Pancreas (tissue), 10 donors: Measurements from ENCODE around the gene ISYNA1. TPM values are rescaled to one million over a fixed set of nuclear protein-coding genes. Genes with fewer than 3 reads are reported as not detected.

ENCODE experiments used
- ATAC-seq, 4 donors: fragments of 200-7000 bp; cut with Tn5 transposase; one replicate each; pipeline versions ENCODE4 v1.8.0 to v1.9.1; 2020; ENCODE audit warnings: mild to moderate bottlenecking in 4 of 4, moderate library complexity in 4 of 4
- DNase-seq, 6 donors: peaks; one replicate each; pipeline ENCODE4 v3.0.0-alpha.2; 2020
- FAIRE-seq: peaks from 2 replicates; lab custom pipeline; 2012; peaks lifted over from hg19 to GRCh38; lab: Jason Lieb, UNC
- H3K27ac ChIP-seq, 4 donors: fragments of 200-600 bp; sonication (generic); 1 replicate in 3 of 4; 2 replicates in 1 of 4; pipeline versions ENCODE4 v1.5.0 to v1.8.0; 2020
- H3K27me3 ChIP-seq, 4 donors: fragments of 200-600 bp; one replicate each; pipeline ENCODE4 v1.8.0; 2021
- H3K36me3 ChIP-seq, 3 donors: fragments of 200-600 bp; sonication (generic) in 1 of 3; one replicate each; pipeline versions ENCODE4 v1.5.0 to v1.8.0; 2020 to 2021
- H3K4me1 ChIP-seq, 3 donors: fragments of 200-600 bp; one replicate each; pipeline ENCODE4 v1.8.0; 2021
- H3K4me3 ChIP-seq, 4 donors: fragments of 200-600 bp; sonication (generic) in 2 of 4; one replicate each; pipeline versions ENCODE4 v1.5.0 to v1.8.0; 2020 to 2021
- H3K9me3 ChIP-seq, 4 donors: fragments of 200-600 bp; one replicate each; pipeline ENCODE4 v1.8.0; 2021
- CTCF ChIP-seq, 4 donors: fragments of 200-600 bp; sonication (generic) in 3 of 4; IDR thresholded peaks; one replicate each; pipeline versions ENCODE4 v1.5.0 to v1.8.0; 2021; ENCODE audit warnings: antibody characterized with exemption in 4 of 4
- WGBS, 2 donors: extraction: QIAGEN DNeasy Blood & Tissue Kit; methylation state at CpG; one replicate each; pipeline ENCODE4 v1.1.7; 2013; 5-methylcytosine and 5-hydroxymethylcytosine counted together
- intact Hi-C, 3 donors: fragments of 100-400 bp; cut with DNase I; formaldehyde crosslinking; loops; one replicate each; pipeline versions ENCODE4 v1.11.1 to v1.14.2; 2022
- polyA plus RNA-seq, 2 donors: library from polyadenylated mRNA; stranded (reverse); fragments of 200-250 nt; gene quantifications; one replicate each; pipeline ENCODE4 v1.2.3, GENCODE V29; 2013
- total RNA-seq, 6 donors: library from RNA; stranded (reverse); fragmentation: NEBNext Ultra II Directional in 4 of 6; extraction: Animal tissue kit (Norgen Biotek cat#: 25700) in 4 of 6; gene quantifications; one replicate each; pipeline versions ENCODE4 v1.2.1 to v1.2.4, GENCODE V29; 2021 to 2023
- donor health status: healthy with polysubstance abuse.
- donor health status: DM: no; HTN: no; CAD: no; lungs with moderate emphysema.
- donor health status: DM: no; HTN: no; CAD: no.
- donor health status: control.
- donor health status: control.
- donor health status: Bipolar disorder and iron deficiency.
- donor health status: DM: yes; HTN: yes; CAD: no.
- donor health status: DM: no; HTN: no; CAD: no.
- donor health status: DM: no; HTN: no; CAD: no.
- donor health status: DM: yes; HTN: yes; CAD: no.

The ISYNA1 gene
- total and polyA plus RNA-seq, 8 donors = 26.1 to 309 (median 48.2) TPM

DNA sequence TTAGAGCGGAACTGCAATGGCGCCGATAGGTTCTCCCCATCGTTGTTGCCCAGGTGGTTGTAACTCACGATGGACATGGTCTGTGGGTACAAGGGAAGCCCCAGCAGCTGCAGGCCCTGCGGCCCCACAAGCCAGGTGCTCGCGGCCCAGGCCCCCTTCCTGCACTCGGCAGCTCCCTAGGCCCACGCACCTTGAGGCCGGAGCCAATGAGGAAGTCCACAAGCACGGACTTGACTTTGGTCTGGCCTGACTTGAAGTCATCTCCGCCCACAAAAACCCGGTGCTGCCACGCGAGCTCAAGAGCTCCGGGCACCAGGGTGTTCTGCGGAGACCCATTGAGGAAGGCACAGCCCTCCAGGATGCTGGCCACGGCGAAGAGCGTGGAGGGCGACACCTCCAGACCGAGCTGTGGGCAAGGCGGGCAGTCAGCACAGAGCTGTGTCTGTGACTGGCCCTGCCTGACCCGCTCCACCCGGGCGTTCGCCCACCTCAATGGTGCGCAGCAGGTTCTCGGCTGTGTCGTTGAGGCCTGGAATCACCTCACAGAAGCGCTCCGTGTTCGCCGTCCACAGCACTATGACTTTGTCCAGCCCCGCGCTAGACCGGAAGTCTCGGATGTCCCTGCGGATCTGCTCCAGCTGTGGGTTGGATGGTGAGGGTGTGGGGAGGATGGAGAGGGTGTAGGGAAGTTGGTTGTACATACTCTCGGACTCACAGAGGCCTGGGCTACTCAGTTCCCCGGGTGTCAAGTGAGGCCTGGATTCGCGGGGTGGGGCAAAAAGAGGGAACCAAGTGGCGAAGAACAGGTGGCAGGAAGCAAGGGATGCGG, 1.9 kb downstream of the ISYNA1 start:
- H3K36me3 ChIP-seq = no peaks in the 10 kb centered on the region
- peak overlapping the region in 1 of 4 donors; percentile 70 for H3K27ac ChIP-seq
- no peaks in the 10 kb centered on the region for H3K27me3 ChIP-seq
- ATAC-seq (no peak), FAIRE-seq (no peak), DNase-seq (no peak)
- WGBS, 2 donors = 88 to 90% methylated on average over 46 of the region's 46 CpGs
- peak overlapping the region in 2 of 4 donors; percentile 44 to 57 for H3K4me3 ChIP-seq
- no peak for TF ChIP-seq CTCF (IDR thresholded peaks at IDR 0.05)
- H3K4me1 ChIP-seq = peaks cover 0 to 11% (median 0%) of the 10 kb centered on the region in 3 donors
- intact Hi-C loops = no loop called here
- H3K9me3 ChIP-seq = no peaks in the 10 kb centered on the region

GRCh38 chr19:18435178-18435841, 2.6 kb downstream of the ISYNA1 start:
- Histone ChIP-seq H3K4me1 (peaks cover 0 to 11% (median 0%) of the 10 kb centered on the region in 3 donors), H3K27ac (no peak overlapping the region), H3K4me3 (no peak overlapping the region), H3K36me3 (no peaks in the 10 kb centered on the region), H3K27me3 (no peaks in the 10 kb centered on the region), H3K9me3 (no peaks in the 10 kb centered on the region)
- DNase-seq (no peak), FAIRE-seq (no peak), ATAC-seq (no peak)
- TF ChIP-seq CTCF (IDR thresholded peaks at IDR 0.05) = no peak
- intact Hi-C loops = no loop called here
- WGBS, 2 donors = 94 to 95% methylated on average over 48 to 49 of the region's 49 CpGs

- H3K4me1 ChIP-seq = peaks cover 0 to 11% (median 0%) of the 10 kb centered on the region in 3 donors
- ATAC-seq = no peak
- TF ChIP-seq CTCF (IDR thresholded peaks at IDR 0.05) = no peak
- no peaks in the 10 kb centered on the region for H3K36me3 ChIP-seq
- 86 to 89% methylated on average over 18 to 21 of the region's 21 CpGs for WGBS, 2 donors
- H3K27ac ChIP-seq = no peak overlapping the region
- peak in 1 of 6 donors; percentile 47 for DNase-seq
- no peak for FAIRE-seq
- H3K27me3 ChIP-seq = no peaks in the 10 kb centered on the region
- H3K9me3 ChIP-seq = no peaks in the 10 kb centered on the region
- H3K4me3 ChIP-seq = peak overlapping the region in 1 of 4 donors; percentile 41
- intact Hi-C loops = no loop called here
Observed at GRCh38 chr19:18434411-18435175, 3.3 kb downstream of the ISYNA1 start.

DNA sequence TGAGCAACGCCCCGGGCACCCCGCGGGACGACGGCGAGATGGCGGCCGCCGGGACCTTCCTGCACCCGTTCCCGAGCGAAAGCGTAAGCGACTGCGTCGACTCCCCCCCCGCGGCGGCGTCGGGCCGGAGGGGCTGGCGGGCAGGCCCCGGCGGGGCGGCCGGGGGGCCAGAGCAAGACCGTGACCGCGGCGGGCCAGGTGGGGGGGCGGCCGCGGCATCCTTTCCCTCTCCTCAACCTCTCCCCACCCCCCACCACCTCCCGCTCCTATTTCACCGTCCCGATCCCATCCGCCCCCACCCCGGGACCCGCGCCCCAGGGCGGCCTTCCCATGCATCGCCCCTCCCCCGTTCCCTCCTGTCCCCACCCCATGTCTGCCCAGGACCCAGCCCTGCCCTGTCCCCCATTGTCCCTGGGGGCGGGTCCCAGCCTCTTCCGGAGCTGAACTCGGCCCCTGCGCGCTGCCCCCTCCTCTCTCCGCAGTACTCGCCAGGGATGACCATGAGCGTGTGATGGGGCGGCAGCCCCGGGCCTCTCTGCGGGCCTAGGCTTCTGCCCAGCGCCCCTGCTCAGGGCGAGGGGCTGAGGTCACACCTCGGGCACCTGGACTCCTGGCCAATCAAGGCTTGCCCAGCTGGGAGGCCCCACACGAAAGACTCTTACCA, 4.1 kb downstream of the ISYNA1 start:
- DNase-seq = peak in 2 of 6 donors; percentile 56 to 71
- Histone ChIP-seq H3K4me1 (peaks cover 0 to 8% (median 0%) of the 10 kb centered on the region in 3 donors), H3K36me3 (no peaks in the 10 kb centered on the region), H3K9me3 (no peaks in the 10 kb centered on the region), H3K27ac (no peak overlapping the region), H3K4me3 (peak overlapping the region in 2 of 4 donors; percentile 25 to 41), H3K27me3 (no peaks in the 10 kb centered on the region)
- TF ChIP-seq CTCF (IDR thresholded peaks at IDR 0.05) = no peak
- WGBS, 2 donors = 12 to 23% methylated on average over 21 to 60 of the region's 60 CpGs
- FAIRE-seq = no peak
- intact Hi-C loops = no loop called here
- peak in 1 of 4 donors; percentile 0 for ATAC-seq
